Measurements from ENCODE around the gene COIL. TPM values are rescaled to one million over a fixed set of nuclear protein-coding genes. Genes with fewer than 3 reads are reported as not detected.
"Not testable (repeated sequence)": the region's sequence is repeated elsewhere in the genome, so short reads cannot be mapped to it uniquely, and the experiment has no call there.

The COIL gene
- polyA plus RNA-seq, 1 donor, result 16.3 TPM

- no peak for DNase-seq (ENCODE audit: low read depth)
These were observed 17.7 kb upstream of the COIL start for GRCh38 chr17:56978441-56979090.

DNA sequence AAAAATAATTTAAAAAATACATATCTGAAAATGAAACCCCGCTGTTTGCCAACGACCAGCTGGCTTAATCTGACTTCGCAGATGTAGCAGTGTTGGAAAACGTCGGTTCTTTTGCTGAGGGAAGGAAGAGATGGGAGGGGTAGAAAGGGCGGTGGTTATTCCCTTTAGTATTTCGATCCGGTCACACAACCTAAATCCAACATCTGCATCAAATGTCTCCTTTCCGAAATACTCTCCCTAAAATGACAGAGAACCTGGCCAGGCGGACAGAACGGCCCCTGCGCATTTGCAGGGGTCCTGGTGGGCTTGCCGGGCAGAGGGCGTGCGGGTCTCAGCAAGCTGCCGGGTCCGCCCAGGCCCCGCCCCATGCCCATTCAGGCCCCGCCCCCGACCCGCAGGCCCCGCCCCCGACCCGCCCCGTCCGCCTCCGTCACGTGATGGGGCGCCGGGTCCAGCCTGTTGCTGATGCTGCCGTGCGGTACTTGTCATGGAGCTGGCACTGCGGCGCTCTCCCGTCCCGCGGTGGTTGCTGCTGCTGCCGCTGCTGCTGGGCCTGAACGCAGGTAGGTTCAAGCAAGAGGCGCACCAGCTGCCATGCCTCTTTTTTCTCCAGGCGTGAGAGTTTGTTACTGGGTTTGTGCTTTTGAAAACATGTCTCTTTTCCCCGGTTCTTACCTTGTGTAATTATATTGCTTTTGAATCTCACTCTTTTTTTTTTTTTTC lies 17.0 kb upstream of the COIL start, which contains the start of gene SCPEP1:
TSS of gene SCPEP1 (plus strand) at position 459 of the 723 bp plus-strand sequence. CDS start at position 488, 29 bp downstream.
- DNase-seq (ENCODE audit: low read depth), result no peak

- no peak for DNase-seq (ENCODE audit: low read depth)
These were observed 16.2 kb upstream of the COIL start for GRCh38 chr17:56976941-56977608.

GRCh38 chr17:56975656-56976055 lies 14.8 kb upstream of the COIL start:
- no peak for DNase-seq (ENCODE audit: low read depth)

DNA sequence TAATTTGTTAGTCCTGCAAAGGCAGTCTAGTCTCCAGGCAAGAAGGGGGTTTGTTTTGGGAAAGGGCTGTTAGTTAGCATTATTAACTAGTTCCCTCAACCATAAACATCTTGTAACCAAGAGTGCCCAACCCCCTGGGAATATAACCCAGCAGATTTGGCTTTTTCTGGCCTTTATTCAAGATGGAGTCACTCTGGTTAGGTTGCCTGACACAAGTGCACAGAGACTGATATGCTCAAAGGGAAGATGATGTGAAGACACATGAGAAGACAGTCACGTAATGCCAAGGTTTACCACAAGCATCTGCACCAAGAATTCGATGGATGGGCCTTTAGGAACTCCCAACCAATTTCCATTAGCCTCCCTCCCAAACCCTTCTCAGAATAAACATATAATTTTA lies 13.2 kb upstream of the COIL start:
- no peak for DNase-seq (ENCODE audit: low read depth)

- DNase-seq (ENCODE audit: low read depth), result no peak
These were observed 12.7 kb upstream of the COIL start for GRCh38 chr17:56973520-56973919.

DNA sequence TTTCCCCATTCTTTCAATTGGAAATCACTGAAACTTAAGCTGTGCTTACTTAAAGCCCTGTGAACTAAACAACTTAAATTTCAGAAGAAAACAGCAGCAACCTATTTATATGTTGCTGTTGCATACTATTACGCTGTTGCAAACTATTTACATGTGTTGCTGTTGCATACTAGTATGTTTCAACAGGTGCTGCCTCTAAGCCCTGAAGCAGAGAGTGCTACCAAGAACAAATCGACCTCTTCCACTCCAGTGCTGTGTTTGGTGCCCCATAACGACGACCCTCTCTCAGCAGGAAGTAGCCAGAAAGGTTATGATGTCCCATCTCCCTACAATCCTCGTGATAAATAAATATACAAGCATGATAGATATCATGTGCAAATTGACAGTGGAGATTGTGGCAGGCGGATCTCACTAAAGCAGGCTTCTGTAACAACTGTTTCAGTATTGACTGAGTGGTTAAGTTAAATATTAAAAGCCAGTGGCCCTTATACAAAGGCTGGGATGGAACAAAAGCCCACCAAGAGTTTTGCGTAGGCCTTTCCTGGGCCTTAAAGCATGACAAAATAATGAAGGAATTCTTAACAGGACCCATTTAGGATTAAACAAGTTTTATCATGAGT lies 11.4 kb upstream of the COIL start:
- no peak for DNase-seq (ENCODE audit: low read depth)

DNA sequence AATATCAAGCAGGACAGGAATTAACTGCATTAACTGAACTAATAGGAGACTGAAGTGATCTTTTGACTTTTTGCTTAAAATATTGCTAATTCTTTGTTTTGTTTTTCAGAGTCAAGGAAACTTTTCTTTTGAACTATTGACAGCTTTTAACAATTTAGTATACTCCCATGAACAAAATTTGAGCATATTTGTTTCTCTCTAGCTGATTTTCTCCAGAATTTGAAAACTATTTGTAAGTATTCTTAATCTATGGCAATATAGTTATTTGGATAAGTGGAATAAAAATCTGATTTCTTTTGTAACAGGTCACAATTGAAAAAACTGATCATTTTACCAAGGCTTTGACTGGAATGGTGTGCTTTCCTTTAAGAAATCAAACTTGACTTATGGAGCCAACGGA lies 10.1 kb upstream of the COIL start:
- no peak for DNase-seq (ENCODE audit: low read depth)

- DNase-seq (ENCODE audit: low read depth), result no peak
These were observed 5.5 kb upstream of the COIL start for GRCh38 chr17:56966338-56966737.

DNA sequence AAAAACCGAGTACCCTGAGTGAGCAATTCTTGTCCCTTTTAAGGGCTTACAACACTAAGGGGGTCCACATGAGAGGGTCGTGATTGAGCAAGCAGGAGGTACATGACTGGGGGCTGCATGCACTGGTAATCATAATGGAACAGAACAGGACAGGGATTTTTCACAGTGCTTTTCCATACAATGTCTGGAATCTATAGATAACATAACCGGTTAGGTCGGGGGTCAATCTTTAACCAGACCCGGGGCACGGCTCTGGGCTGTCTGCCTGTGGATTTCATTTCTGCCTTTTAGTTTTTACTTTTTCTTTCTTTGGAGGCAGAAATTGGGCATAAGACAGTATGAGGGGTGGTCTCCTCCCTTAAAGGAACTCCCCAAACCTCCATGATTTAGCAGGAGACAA lies 4.8 kb upstream of the COIL start:
- not testable (repeated sequence) for DNase-seq (ENCODE audit: low read depth)

GRCh38 chr17:56965241-56965640 lies 4.4 kb upstream of the COIL start:
- DNase-seq (ENCODE audit: low read depth), result not testable (repeated sequence)

DNA sequence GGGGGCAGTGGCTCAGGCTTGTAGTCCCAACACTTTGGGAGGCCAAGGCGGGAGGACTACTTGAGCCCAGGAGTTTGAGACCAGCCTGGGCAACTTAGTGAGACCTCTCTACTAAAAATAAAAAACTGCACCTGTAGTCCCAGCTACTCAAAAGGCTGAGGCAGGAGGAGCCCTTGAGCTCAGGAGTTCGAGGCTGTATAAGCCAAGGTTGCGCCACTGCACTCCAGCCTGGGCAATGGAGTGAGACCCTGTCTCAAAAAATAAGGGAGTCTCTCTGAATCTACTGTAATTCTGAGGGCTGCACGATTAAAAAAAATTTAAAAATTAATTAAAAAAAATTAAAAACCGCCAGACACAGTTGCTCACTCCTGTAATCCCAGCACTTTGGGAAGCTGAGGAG lies 3.9 kb downstream of the COIL start:
- no peak for DNase-seq (ENCODE audit: low read depth)

- no peak for DNase-seq (ENCODE audit: low read depth)
These were observed 11.3 kb downstream of the COIL start for GRCh38 chr17:56949595-56949994.

DNA sequence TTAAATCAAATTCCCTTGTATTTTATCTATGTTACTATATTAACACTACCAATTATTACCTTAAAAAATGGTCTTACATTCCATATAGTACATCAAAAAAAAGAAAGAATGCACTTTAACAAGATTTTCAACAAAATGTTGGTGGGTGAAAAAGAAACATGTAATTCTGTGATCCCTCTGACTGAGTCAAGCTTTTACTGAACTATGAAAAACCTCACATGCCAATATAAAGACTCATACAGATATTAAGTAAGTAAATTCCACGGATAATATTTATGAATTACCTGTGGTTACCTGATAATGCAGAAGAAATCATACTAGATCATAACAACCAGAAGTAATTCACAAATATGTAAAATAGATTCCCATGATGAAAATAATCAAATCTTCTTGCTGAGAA lies 12.4 kb downstream of the COIL start:
- no peak for DNase-seq (ENCODE audit: low read depth)

DNA sequence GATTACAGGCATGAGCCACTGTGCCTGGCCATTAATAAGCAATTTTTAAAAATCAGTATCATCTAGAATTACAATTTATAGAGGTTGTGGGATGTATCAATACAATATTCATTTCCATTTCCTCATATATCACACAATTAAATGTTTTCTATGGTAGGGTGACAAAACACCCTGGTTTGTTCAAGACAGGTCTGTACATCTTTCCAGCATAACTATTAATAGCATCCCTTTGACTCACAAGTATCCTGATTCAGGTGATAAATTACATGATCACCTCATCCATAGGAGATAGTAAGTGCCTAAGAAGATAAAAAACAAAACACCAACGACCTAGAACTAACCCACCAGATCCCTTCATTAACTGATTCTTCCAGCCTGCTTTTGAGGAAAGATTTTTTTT lies 13.1 kb downstream of the COIL start:
- no peak for DNase-seq (ENCODE audit: low read depth)

- DNase-seq (ENCODE audit: low read depth), result no peak
These were observed 14.8 kb downstream of the COIL start for GRCh38 chr17:56945938-56946505.

DNA sequence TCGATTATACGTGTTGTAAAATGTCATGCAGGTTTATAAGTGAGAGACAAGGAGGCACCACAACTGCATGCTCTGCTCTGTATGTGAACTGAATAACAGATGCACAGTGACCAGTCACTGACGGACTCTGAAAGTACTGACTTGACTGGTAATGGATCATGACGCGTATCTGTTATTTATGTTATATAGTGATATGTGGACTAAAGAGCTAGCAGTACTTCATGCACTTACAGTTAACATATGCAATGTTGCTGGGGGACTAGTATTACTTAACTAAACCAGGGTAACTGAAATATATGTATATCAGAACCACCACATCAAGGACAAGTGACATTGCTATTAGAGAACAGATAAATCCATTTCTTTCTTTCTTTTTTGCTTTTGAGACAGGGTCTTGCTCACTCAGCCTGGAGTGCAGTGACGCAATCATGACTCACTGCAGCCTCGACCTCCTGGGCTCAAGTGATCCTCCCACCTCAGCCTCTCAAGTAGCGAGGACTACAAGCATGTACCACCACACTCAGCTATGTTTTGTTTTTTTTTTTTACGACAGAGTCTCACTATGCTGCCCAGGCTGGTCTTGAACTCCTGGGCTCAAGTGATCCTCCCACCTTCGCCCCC lies 17.2 kb downstream of the COIL start:
- DNase-seq (ENCODE audit: low read depth), result no peak

GRCh38 chr17:56939869-56940484 lies 20.9 kb downstream of the COIL start:
- DNase-seq (ENCODE audit: low read depth), result peak; percentile 22

GRCh38 chr17:56938206-56938605 lies 22.6 kb downstream of the COIL start:
- not testable (repeated sequence) for DNase-seq (ENCODE audit: low read depth)

GRCh38 chr17:56937687-56938086 lies 23.2 kb downstream of the COIL start:
- no peak for DNase-seq (ENCODE audit: low read depth)

DNA sequence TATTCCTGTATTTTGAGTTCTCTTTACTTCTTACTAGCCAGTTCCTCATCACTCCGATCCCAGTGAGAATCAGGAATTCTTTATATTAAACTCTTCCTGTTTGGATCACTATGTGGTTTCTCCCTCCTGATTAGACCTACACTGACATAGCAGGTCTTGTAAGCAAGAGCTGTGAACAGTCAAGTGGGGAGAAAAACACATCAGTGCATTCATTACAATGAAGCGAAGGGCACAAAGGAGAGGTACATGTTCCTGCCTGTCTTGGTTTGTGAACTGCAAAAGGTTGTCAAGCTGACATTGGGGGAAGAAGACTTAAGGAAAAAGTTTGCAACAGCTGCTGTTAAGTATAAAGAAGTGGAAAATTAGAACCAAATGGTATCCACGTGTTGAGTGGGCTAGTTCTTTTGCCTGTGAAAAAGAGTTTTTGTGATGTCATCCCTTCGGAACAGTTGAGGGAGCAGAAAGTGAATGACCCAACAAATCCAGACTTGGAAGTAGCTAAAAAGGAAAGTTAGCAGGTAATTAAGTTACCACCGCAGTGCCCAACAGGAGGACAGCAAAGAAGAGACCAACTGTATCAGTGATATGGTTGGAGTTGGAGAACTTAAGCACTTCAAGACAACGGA lies 24.0 kb downstream of the COIL start:
- DNase-seq (ENCODE audit: low read depth), result no peak

All from forelimb muscle (tissue), 1 donor.